Lung (tissue), 12 donors: ENCODE results near the gene RTP2. TPM values are rescaled to one million over a fixed set of nuclear protein-coding genes. Genes with fewer than 3 reads are reported as not detected.

ENCODE experiments used
- ATAC-seq: fragments of 200-7000 bp; cut with Tn5 transposase; one replicate; pipeline ENCODE4 v1.9.1; 2020; ENCODE audit warnings: moderate number of reproducible peaks; ENCODE audit not compliant: insufficient read depth, low FRiP score
- DNase-seq, 3 donors: peaks; one replicate each; pipeline ENCODE4 v3.0.0-alpha.2; 2013 to 2017
- H3K27ac ChIP-seq, 2 donors: one replicate each; pipeline ENCODE4 v1.5.1; 2013; ENCODE audit warnings: mild to moderate bottlenecking in 2 of 2, moderate library complexity in 2 of 2, control low read depth in 1 of 2, inconsistent platforms in 1 of 2, low read depth in 1 of 2, low read length in 1 of 2
- H3K27me3 ChIP-seq, 3 donors: one replicate each; pipeline ENCODE4 v1.5.1; 2013; ENCODE audit warnings: low read length in 2 of 3; ENCODE audit not compliant: control insufficient read depth in 3 of 3, insufficient read depth in 3 of 3
- H3K36me3 ChIP-seq, 4 donors: one replicate each; pipeline ENCODE4 v1.5.1; 2013; ENCODE audit warnings: low read length in 4 of 4, mild to moderate bottlenecking in 1 of 4, moderate library complexity in 1 of 4; ENCODE audit not compliant: control insufficient read depth in 4 of 4, insufficient read depth in 4 of 4
- H3K4me1 ChIP-seq, 5 donors: one replicate each; pipeline ENCODE4 v1.5.1; 2013; ENCODE audit warnings: low read length in 5 of 5, mild to moderate bottlenecking in 2 of 5, moderate library complexity in 1 of 5; ENCODE audit not compliant: control insufficient read depth in 5 of 5, insufficient read depth in 5 of 5
- H3K4me3 ChIP-seq: one replicate; pipeline ENCODE4 v1.5.1; 2013; ENCODE audit warnings: mild to moderate bottlenecking, control low read depth, moderate library complexity
- H3K9ac ChIP-seq, 2 donors: one replicate each; pipeline ENCODE4 v1.5.1; 2013; ENCODE audit warnings: low read length in 2 of 2, control low read depth in 1 of 2; ENCODE audit not compliant: insufficient read depth in 1 of 2
- H3K9me3 ChIP-seq, 4 donors: one replicate each; pipeline ENCODE4 v1.5.1; 2013; ENCODE audit warnings: low read length in 3 of 4, mild to moderate bottlenecking in 1 of 4, moderate library complexity in 1 of 4; ENCODE audit not compliant: control insufficient read depth in 4 of 4, insufficient read depth in 3 of 4
- whole genome bisulfite sequencing, 2 donors: extraction: QIAGEN DNeasy Blood & Tissue Kit; methylation state at CpG; one replicate each; pipeline ENCODE4 v1.1.7; 2013; 5-methylcytosine and 5-hydroxymethylcytosine counted together
- polyA plus RNA-seq, 2 donors: library from polyadenylated mRNA; stranded (reverse); fragments of 200-250 nt; gene quantifications; one replicate each; pipeline ENCODE4 v1.2.1, GENCODE V29; 2013
- total RNA-seq, 2 donors: library from RNA; depleted of rRNA in 1 of 2; stranded (reverse); fragments of >200 nt in 1 of 2; gene quantifications; one replicate each; pipeline ENCODE4 v1.2.1, GENCODE V29; 2014 to 2021
- TF ChIP-seq, protein P1 (sequence below): IDR thresholded peaks from 2 replicates; pipeline ENCODE4 v1.5.1; 2012; ENCODE audit warnings: mild to moderate bottlenecking; ENCODE audit errors: control extremely low read depth, extremely low read depth
- donor health status: control.
- donor health status: control.
- donor health status: Bipolar disorder and iron deficiency.
- donor health status: healthy.
- donor health status: DM: yes; HTN: yes; CAD: no.

RTP2 gene
- total and polyA plus RNA-seq, 4 donors = not detected

DNA sequence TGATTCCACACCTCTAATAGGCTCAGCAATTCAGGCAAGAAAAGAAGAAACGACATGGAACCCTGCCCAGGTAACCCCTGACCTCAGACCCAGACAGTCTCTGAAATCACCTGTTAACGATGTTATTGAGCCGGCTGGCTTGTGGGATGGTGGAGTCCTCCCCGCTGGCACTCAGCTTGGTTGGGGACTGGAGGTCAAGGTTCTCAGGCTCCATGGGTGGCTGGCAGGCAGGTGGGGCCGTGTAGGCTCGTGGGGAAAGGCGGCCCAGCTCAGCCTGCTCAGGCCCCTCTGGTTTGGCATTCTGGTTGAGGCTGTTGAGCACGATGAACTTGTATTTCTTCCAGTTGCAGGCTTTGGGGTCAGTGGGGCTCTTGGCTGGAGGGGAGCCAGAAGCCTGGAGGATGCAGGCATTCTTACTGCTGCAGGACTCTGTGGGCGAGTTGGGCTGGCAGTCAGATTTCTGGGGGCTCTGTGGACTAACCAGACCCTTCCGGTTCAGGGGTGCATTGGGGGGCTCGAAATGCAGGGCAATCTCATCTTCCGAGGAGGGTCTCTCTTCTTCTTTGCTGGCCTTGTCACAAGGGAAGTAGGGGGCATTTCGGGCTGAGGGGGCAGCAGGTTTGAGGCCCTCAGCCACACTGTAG lies 26.7 kb upstream of the RTP2 start:
- Histone ChIP-seq H3K36me3 (peaks cover 3 to 72% (median 46%) of the 10 kb centered on the region in 4 donors), H3K27ac (no peak overlapping the region), H3K4me3 (no peak overlapping the region), H3K9ac (no peak overlapping the region), H3K9me3 (no peaks in the 10 kb centered on the region), H3K4me1 (peaks cover 0 to 12% (median 0%) of the 10 kb centered on the region in 5 donors), H3K27me3 (no peaks in the 10 kb centered on the region)
- ATAC-seq = no peak
- no peak for DNase-seq
- 93 to 97% methylated on average over 13 of the region's 13 CpGs for WGBS, 2 donors
- TF ChIP-seq, protein P1, sequence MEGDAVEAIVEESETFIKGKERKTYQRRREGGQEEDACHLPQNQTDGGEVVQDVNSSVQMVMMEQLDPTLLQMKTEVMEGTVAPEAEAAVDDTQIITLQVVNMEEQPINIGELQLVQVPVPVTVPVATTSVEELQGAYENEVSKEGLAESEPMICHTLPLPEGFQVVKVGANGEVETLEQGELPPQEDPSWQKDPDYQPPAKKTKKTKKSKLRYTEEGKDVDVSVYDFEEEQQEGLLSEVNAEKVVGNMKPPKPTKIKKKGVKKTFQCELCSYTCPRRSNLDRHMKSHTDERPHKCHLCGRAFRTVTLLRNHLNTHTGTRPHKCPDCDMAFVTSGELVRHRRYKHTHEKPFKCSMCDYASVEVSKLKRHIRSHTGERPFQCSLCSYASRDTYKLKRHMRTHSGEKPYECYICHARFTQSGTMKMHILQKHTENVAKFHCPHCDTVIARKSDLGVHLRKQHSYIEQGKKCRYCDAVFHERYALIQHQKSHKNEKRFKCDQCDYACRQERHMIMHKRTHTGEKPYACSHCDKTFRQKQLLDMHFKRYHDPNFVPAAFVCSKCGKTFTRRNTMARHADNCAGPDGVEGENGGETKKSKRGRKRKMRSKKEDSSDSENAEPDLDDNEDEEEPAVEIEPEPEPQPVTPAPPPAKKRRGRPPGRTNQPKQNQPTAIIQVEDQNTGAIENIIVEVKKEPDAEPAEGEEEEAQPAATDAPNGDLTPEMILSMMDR = no peak

DNA sequence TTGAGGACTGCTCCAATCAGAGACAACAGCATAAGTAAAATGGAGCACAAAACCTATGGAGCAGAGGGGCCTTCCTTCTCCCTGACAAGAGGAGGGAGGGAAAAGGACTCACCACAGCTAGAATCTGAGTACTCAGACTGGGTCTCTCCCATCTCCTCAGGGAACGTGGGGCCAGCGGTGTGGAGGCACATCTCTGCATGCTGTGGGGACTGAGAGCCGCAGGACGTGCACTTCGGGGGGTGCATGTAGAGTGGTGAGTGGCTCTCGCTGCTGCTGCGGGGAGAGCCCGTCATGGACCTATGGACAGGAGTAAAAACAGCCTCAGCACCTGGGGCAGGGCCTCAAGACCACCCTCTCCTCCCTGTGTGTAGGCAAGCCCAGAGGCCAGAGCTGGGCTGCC lies 25.9 kb upstream of the RTP2 start:
- ATAC-seq = no peak
- WGBS, 2 donors = 94 to 98% methylated on average over 8 of the region's 8 CpGs
- Histone ChIP-seq H3K27ac (no peak overlapping the region), H3K4me3 (no peak overlapping the region), H3K9ac (no peak overlapping the region), H3K27me3 (no peaks in the 10 kb centered on the region), H3K9me3 (no peaks in the 10 kb centered on the region), H3K36me3 (peaks cover 3 to 69% (median 44%) of the 10 kb centered on the region in 4 donors), H3K4me1 (peaks cover 0 to 12% (median 0%) of the 10 kb centered on the region in 5 donors)
- no peak for DNase-seq
- TF ChIP-seq, protein P1 = no peak

GRCh38 chr3:187726564-187726963 lies 24.2 kb upstream of the RTP2 start:
- DNase-seq (no peak), ATAC-seq (no peak)
- TF ChIP-seq, protein P1 = no peak
- Histone ChIP-seq H3K27me3 (no peaks in the 10 kb centered on the region), H3K36me3 (peaks cover 3 to 72% (median 49%) of the 10 kb centered on the region in 4 donors), H3K9me3 (no peaks in the 10 kb centered on the region), H3K4me1 (peaks cover 0 to 12% (median 0%) of the 10 kb centered on the region in 5 donors), H3K27ac (no peak overlapping the region), H3K4me3 (no peak overlapping the region), H3K9ac (no peak overlapping the region)
- 94 to 97% methylated on average over 13 of the region's 13 CpGs for WGBS, 2 donors
